SU-DHL-6 (cell line): ENCODE measurements around the gene KNDC1.

ENCODE experiments used
- H2AFZ ChIP-seq: fragments of 200-600 bp; sonication (generic); 2 replicates; pipeline ENCODE4 v1.6.1; 2014; ENCODE audit warnings: low read depth, mild to moderate bottlenecking, moderate library complexity, mixed read lengths, antibody characterized with exemption, low read length; ENCODE audit not compliant: severe bottlenecking
- H3F3A ChIP-seq: fragments of 200-600 bp; shearing (Covaris generic); 2 replicates; pipeline ENCODE4 v1.6.0; 2016; ENCODE audit warnings: antibody characterized with exemption, mild to moderate bottlenecking; ENCODE audit not compliant: insufficient read depth
- H3K27ac ChIP-seq: fragments of 200-600 bp; sonication (generic); 2 replicates; pipeline ENCODE4 v1.5.1; 2016; ENCODE audit warnings: low read depth, mild to moderate bottlenecking, low read length, moderate library complexity, mixed read lengths
- H3K27me3 ChIP-seq: fragments of 200-600 bp; sonication (generic), shearing (Covaris generic); 2 replicates; pipeline ENCODE4 v1.6.0; 2014; ENCODE audit warnings: mild to moderate bottlenecking, low read length
- H3K36me3 ChIP-seq: fragments of 200-600 bp; sonication (generic); 2 replicates; pipeline ENCODE4 v1.6.1; 2014; ENCODE audit warnings: mild to moderate bottlenecking, low read length, mixed read lengths
- H3K4me2 ChIP-seq: fragments of 300-600, 200-600 bp; shearing (Covaris generic), sonication (generic); 2 replicates; pipeline ENCODE4 v1.6.0; 2014; ENCODE audit warnings: low read length, low read depth, mild to moderate bottlenecking; ENCODE audit not compliant: poor library complexity, severe bottlenecking
- H3K4me3 ChIP-seq: fragments of 200-600 bp; sonication (generic); 2 replicates; pipeline ENCODE4 v1.5.1; 2014; ENCODE audit warnings: antibody characterized with exemption, low read length, mild to moderate bottlenecking, mixed read lengths; ENCODE audit not compliant: insufficient read depth, poor library complexity, severe bottlenecking
- H3K79me2 ChIP-seq: fragments of 200-600 bp; sonication (generic); 2 replicates; pipeline ENCODE4 v1.6.1; 2014; ENCODE audit warnings: mild to moderate bottlenecking, low read length, moderate library complexity; ENCODE audit not compliant: insufficient read depth
- H3K9ac ChIP-seq: fragments of 200-600 bp; sonication (generic); 2 replicates; pipeline ENCODE4 v1.7.0; 2014; ENCODE audit warnings: mild to moderate bottlenecking, low read length
- H3K9me2 ChIP-seq: fragments of 200-600 bp; sonication (generic); replicated peaks from 2 replicates; pipeline ENCODE4 v1.6.1; 2014; ENCODE audit warnings: low read length; ENCODE audit not compliant: insufficient read depth
- H3K9me3 ChIP-seq: fragments of 200-600 bp; sonication (generic); 2 replicates; pipeline ENCODE4 v1.6.1; 2014; ENCODE audit warnings: low read length, mixed read lengths; ENCODE audit not compliant: insufficient read depth
- H4K20me1 ChIP-seq: fragments of 200-600 bp; sonication (generic); 2 replicates; pipeline ENCODE4 v1.6.1; 2014; ENCODE audit warnings: low read depth, mild to moderate bottlenecking, antibody characterized with exemption, low read length, moderate library complexity, mixed read lengths
- CTCF ChIP-seq: fragments of 200-600 bp; sonication (generic); IDR thresholded peaks from one replicate; pipeline ENCODE4 v1.5.1; 2017; ENCODE audit warnings: antibody characterized with exemption, mild to moderate bottlenecking, low read length, moderate library complexity; ENCODE audit not compliant: insufficient read depth, poor library complexity, severe bottlenecking
- EZH2phosphoT487 ChIP-seq: fragments of 200-600 bp; sonication (generic), shearing (Covaris generic); conservative IDR thresholded peaks from 2 replicates; pipeline ENCODE4 v1.6.1; 2018; ENCODE audit warnings: mild to moderate bottlenecking, antibody characterized with exemption, low read length, moderate library complexity, mixed read lengths

KNDC1 gene

GRCh38 chr10:133215586-133215985, 55.6 kb downstream of the KNDC1 start:
- no peaks in the 10 kb centered on the region for H3K27me3 ChIP-seq
- H3K27ac ChIP-seq, result no peak overlapping the region
- TF ChIP-seq CTCF (no peak), EZH2phosphoT487 (no peak)

GRCh38 chr10:133216776-133217175, 56.8 kb downstream of the KNDC1 start:
- H3K4me2 ChIP-seq, result no peak overlapping the region
- H2AFZ ChIP-seq, result no peak overlapping the region

More at GRCh38 chr10:133215586-133215985, 55.6 kb downstream of the KNDC1 start:
- Histone ChIP-seq H3F3A (no peaks in the 10 kb centered on the region), H3K9me3 (no peaks in the 10 kb centered on the region), H3K4me3 (no peak overlapping the region), H3K9ac (no peak overlapping the region), H3K79me2 (no peaks in the 10 kb centered on the region), H3K36me3 (no peaks in the 10 kb centered on the region), H2AFZ (no peak overlapping the region), H3K4me2 (no peak overlapping the region), H4K20me1 (no peaks in the 10 kb centered on the region), H3K9me2 (no peaks in the 10 kb centered on the region)

GRCh38 chr10:133217800-133218589, 58.0 kb downstream of the KNDC1 start:
- H3K9me3 ChIP-seq, result no peaks in the 10 kb centered on the region
- no peak overlapping the region for H3K4me2 ChIP-seq
- H4K20me1 ChIP-seq, result no peaks in the 10 kb centered on the region
- no peaks in the 10 kb centered on the region for H3K36me3 ChIP-seq
- no peak overlapping the region for H3K4me3 ChIP-seq
- H3K9me2 ChIP-seq, result no peaks in the 10 kb centered on the region
- H3K9ac ChIP-seq, result no peak overlapping the region
- no peak overlapping the region for H3K27ac ChIP-seq
- H3K27me3 ChIP-seq, result no peaks in the 10 kb centered on the region
- no peak overlapping the region for H2AFZ ChIP-seq
- no peaks in the 10 kb centered on the region for H3F3A ChIP-seq
- TF ChIP-seq CTCF (no peak), EZH2phosphoT487 (no peak)
- no peaks in the 10 kb centered on the region for H3K79me2 ChIP-seq

More at GRCh38 chr10:133216776-133217175, 56.8 kb downstream of the KNDC1 start:
- no peaks in the 10 kb centered on the region for H3K79me2 ChIP-seq
- no peak overlapping the region for H3K4me3 ChIP-seq
- no peaks in the 10 kb centered on the region for H4K20me1 ChIP-seq
- TF ChIP-seq EZH2phosphoT487 (no peak), CTCF (no peak)
- no peaks in the 10 kb centered on the region for H3K9me2 ChIP-seq
- H3K27me3 ChIP-seq, result no peaks in the 10 kb centered on the region
- H3K36me3 ChIP-seq, result no peaks in the 10 kb centered on the region
- no peak overlapping the region for H3K9ac ChIP-seq
- H3K9me3 ChIP-seq, result no peaks in the 10 kb centered on the region
- no peak overlapping the region for H3K27ac ChIP-seq
- H3F3A ChIP-seq, result no peaks in the 10 kb centered on the region
